Prostate gland (tissue), 2 donors: ENCODE results near the gene RELL1.

ENCODE experiments used
- POLR2AphosphoS5 ChIP-seq: sonication (generic); formaldehyde crosslinking; IDR thresholded peaks from one replicate; pipeline ENCODE4 v1.6.1; 2017; ENCODE audit warnings: antibody characterized with exemption
- TF ChIP-seq, protein P1 (sequence below), 4 experiments: fragments of 200-600 bp in 2 of 4; fragments of 450-650 bp in 2 of 4; sonication (generic) in 2 of 4; IDR thresholded peaks; 1 replicate in 3 of 4; 2 replicates in 1 of 4; pipeline ENCODE4 v1.5.1; 2016 to 2019; ENCODE audit warnings: antibody characterized with exemption in 4 of 4, mild to moderate bottlenecking in 2 of 4, moderate library complexity in 2 of 4

DNA sequence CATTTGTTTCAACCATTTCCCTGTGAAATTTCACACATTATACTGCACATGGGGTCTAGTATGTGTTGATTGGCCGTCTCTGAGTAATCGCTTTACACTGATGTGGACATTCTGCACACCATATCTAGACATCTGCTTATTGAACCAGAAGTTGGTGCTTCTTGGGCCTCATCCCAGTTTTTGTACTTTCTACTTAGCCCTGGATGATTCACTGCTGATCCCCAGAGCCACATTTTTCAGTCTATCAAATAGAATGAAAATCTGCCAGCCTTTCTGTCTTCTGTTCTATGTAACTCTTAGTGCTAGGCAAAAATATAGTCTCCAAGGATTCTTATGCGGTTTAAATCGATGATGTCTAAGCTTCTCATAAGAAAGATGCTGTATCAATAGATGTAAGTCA lies 40.5 kb upstream of the RELL1 start:
- TF ChIP-seq, protein P1, sequence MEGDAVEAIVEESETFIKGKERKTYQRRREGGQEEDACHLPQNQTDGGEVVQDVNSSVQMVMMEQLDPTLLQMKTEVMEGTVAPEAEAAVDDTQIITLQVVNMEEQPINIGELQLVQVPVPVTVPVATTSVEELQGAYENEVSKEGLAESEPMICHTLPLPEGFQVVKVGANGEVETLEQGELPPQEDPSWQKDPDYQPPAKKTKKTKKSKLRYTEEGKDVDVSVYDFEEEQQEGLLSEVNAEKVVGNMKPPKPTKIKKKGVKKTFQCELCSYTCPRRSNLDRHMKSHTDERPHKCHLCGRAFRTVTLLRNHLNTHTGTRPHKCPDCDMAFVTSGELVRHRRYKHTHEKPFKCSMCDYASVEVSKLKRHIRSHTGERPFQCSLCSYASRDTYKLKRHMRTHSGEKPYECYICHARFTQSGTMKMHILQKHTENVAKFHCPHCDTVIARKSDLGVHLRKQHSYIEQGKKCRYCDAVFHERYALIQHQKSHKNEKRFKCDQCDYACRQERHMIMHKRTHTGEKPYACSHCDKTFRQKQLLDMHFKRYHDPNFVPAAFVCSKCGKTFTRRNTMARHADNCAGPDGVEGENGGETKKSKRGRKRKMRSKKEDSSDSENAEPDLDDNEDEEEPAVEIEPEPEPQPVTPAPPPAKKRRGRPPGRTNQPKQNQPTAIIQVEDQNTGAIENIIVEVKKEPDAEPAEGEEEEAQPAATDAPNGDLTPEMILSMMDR (IDR thresholded peaks at IDR 0.05) = no peak
- TF ChIP-seq POLR2AphosphoS5 = no peak
